Measurements from ENCODE around the gene AMMECR1. TPM values are rescaled to one million over a fixed set of nuclear protein-coding genes. Genes with fewer than 3 reads are reported as not detected.

Gene AMMECR1
- total and polyA plus RNA-seq, 2 experiments from 2014 or later, result 16.9 to 32.5 TPM

- peaks cover 52% of the 10 kb centered on the region for H3K79me2 ChIP-seq (replicated peaks; ENCODE audit: insufficient read depth)
- no peaks in the 10 kb centered on the region for H3K36me3 ChIP-seq (ENCODE audit: insufficient read depth)
- no peak overlapping the region for H3K4me2 ChIP-seq
- no peaks in the 10 kb centered on the region for H3F3A ChIP-seq (replicated peaks; ENCODE audit: low read depth)
- H3K36me3 Mint-ChIP-seq (ENCODE audit: low read depth), result peaks cover 8% of the 10 kb centered on the region; the same call in 2 of the 3 replicates
- no peak overlapping the region for H3K27ac ChIP-seq (ENCODE audit: low read depth)
- H3K4me3 Mint-ChIP-seq, result no peak overlapping the region
- no peaks in the 10 kb centered on the region for H4K20me1 ChIP-seq (replicated peaks; ENCODE audit: insufficient read depth)
- H3K4me1 Mint-ChIP-seq, result peaks cover 52% of the 10 kb centered on the region
- no peaks in the 10 kb centered on the region for H3K27me3 Mint-ChIP-seq (ENCODE audit: insufficient read depth, low read depth, poor library complexity)
- no peak overlapping the region for H2AFZ ChIP-seq
- DNase-seq (ENCODE audit: low spot score) (no peak), ATAC-seq (no peak)
- H3K4me3 ChIP-seq, result no peak overlapping the region
- H3K9me2 ChIP-seq (ENCODE audit: insufficient read depth), result no peaks in the 10 kb centered on the region
- TF ChIP-seq JUNB (IDR thresholded peaks at IDR 0.05; ENCODE audit: unreplicated experiment) (no peak), NANOG (IDR thresholded peaks at IDR 0.05; ENCODE audit: borderline replicate concordance) (no peak), ZNF462 (CRISPR knock-in tag; IDR thresholded peaks at IDR 0.05) (no peak), POLR2AphosphoS5 (IDR thresholded peaks at IDR 0.05; ENCODE audit: low read depth) (no peak), EZH2 (IDR thresholded peaks at IDR 0.05; ENCODE audit: low read depth, unreplicated experiment) (no peak), CREB1 (CRISPR knock-in tag; IDR thresholded peaks at IDR 0.05; ENCODE audit: low read depth) (no peak), ZNF331 (CRISPR knock-in tag; IDR thresholded peaks at IDR 0.05; ENCODE audit: low read depth) (no peak), ZNF114 (CRISPR knock-in tag; IDR thresholded peaks at IDR 0.05) (no peak), STAT1 (IDR thresholded peaks at IDR 0.05; ENCODE audit: unreplicated experiment) (no peak), ETS1 (IDR thresholded peaks at IDR 0.05) (no peak), EZH2phosphoT487 (IDR thresholded peaks at IDR 0.05; ENCODE audit: unreplicated experiment) (no peak)
- TF ChIP-seq, protein P1, sequence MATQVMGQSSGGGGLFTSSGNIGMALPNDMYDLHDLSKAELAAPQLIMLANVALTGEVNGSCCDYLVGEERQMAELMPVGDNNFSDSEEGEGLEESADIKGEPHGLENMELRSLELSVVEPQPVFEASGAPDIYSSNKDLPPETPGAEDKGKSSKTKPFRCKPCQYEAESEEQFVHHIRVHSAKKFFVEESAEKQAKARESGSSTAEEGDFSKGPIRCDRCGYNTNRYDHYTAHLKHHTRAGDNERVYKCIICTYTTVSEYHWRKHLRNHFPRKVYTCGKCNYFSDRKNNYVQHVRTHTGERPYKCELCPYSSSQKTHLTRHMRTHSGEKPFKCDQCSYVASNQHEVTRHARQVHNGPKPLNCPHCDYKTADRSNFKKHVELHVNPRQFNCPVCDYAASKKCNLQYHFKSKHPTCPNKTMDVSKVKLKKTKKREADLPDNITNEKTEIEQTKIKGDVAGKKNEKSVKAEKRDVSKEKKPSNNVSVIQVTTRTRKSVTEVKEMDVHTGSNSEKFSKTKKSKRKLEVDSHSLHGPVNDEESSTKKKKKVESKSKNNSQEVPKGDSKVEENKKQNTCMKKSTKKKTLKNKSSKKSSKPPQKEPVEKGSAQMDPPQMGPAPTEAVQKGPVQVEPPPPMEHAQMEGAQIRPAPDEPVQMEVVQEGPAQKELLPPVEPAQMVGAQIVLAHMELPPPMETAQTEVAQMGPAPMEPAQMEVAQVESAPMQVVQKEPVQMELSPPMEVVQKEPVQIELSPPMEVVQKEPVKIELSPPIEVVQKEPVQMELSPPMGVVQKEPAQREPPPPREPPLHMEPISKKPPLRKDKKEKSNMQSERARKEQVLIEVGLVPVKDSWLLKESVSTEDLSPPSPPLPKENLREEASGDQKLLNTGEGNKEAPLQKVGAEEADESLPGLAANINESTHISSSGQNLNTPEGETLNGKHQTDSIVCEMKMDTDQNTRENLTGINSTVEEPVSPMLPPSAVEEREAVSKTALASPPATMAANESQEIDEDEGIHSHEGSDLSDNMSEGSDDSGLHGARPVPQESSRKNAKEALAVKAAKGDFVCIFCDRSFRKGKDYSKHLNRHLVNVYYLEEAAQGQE (IDR thresholded peaks at IDR 0.05; ENCODE audit: unreplicated experiment), result no peak
- TF ChIP-seq, protein P2, sequence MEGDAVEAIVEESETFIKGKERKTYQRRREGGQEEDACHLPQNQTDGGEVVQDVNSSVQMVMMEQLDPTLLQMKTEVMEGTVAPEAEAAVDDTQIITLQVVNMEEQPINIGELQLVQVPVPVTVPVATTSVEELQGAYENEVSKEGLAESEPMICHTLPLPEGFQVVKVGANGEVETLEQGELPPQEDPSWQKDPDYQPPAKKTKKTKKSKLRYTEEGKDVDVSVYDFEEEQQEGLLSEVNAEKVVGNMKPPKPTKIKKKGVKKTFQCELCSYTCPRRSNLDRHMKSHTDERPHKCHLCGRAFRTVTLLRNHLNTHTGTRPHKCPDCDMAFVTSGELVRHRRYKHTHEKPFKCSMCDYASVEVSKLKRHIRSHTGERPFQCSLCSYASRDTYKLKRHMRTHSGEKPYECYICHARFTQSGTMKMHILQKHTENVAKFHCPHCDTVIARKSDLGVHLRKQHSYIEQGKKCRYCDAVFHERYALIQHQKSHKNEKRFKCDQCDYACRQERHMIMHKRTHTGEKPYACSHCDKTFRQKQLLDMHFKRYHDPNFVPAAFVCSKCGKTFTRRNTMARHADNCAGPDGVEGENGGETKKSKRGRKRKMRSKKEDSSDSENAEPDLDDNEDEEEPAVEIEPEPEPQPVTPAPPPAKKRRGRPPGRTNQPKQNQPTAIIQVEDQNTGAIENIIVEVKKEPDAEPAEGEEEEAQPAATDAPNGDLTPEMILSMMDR (conservative IDR thresholded peaks at IDR 0.05; ENCODE audit: low read depth in 2 of 2), result no peak
- no peaks in the 10 kb centered on the region for H3K9me3 Mint-ChIP-seq
- H3K4me1 ChIP-seq (ENCODE audit: insufficient read depth), result peaks cover 35% of the 10 kb centered on the region
- H3K27me3 ChIP-seq (ENCODE audit: insufficient read depth), result no peaks in the 10 kb centered on the region
- H3K27ac Mint-ChIP-seq, result no peak overlapping the region
Measured at GRCh38 chrX:110242371-110242770, 75.5 kb downstream of the AMMECR1 start.

Measured in GM23338 (cell line).